Measurements from ENCODE around the gene STARD3.
A peak's percentile ranks its signal among the peaks of the same experiment; 100 is the strongest.
"Not testable (repeated sequence)": the region's sequence is repeated elsewhere in the genome, so short reads cannot be mapped to it uniquely, and the experiment has no call there.

The STARD3 gene

DNA sequence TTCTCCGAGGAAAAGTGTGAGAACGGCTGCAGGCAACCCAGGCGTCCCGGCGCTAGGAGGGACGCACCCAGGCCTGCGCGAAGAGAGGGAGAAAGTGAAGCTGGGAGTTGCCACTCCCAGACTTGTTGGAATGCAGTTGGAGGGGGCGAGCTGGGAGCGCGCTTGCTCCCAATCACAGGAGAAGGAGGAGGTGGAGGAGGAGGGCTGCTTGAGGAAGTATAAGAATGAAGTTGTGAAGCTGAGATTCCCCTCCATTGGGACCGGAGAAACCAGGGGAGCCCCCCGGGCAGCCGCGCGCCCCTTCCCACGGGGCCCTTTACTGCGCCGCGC, 62.8 kb downstream of the STARD3 start, which contains the start of gene ERBB2:
Gene ERBB2 (plus strand): TSS at position 247 of the 330 bp plus-strand sequence. CDS start 175 bp downstream, outside the sequence.
- DNase-seq, result peak; percentile 72

DNA sequence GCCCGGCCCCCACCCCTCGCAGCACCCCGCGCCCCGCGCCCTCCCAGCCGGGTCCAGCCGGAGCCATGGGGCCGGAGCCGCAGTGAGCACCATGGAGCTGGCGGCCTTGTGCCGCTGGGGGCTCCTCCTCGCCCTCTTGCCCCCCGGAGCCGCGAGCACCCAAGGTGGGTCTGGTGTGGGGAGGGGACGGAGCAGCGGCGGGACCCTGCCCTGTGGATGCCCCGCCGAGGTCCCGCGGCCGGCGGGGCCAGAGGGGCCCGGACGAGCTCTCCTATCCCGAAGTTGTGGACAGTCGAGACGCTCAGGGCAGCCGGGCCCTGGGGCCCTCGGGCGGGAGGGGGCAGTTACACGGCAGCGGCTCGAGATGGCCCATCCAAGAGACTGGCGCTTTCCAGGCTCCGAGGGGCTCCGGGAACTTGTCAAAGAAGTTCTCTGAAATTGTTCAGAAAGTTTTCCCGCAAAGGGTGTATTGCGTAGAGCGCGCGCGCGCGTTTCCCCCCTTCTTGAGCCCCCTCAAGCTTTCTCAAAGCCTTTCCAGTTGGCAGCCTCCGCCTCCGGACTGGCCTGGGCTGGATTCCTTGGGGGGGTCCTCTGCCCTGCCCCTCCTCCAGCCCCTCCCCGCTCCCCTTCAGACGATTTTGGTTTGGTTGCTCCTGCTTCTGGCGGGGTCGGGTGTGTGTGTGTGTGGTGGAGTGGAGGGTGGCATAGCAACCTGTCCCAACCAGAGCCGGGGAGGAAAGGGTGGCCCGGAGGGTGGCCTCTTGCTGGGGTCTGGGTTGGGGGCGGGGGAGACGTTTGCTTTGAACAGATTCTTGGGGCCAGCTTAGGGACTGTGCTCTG, 63.4 kb downstream of the STARD3 start:
- DNase-seq, result peak; percentile 3

DNA sequence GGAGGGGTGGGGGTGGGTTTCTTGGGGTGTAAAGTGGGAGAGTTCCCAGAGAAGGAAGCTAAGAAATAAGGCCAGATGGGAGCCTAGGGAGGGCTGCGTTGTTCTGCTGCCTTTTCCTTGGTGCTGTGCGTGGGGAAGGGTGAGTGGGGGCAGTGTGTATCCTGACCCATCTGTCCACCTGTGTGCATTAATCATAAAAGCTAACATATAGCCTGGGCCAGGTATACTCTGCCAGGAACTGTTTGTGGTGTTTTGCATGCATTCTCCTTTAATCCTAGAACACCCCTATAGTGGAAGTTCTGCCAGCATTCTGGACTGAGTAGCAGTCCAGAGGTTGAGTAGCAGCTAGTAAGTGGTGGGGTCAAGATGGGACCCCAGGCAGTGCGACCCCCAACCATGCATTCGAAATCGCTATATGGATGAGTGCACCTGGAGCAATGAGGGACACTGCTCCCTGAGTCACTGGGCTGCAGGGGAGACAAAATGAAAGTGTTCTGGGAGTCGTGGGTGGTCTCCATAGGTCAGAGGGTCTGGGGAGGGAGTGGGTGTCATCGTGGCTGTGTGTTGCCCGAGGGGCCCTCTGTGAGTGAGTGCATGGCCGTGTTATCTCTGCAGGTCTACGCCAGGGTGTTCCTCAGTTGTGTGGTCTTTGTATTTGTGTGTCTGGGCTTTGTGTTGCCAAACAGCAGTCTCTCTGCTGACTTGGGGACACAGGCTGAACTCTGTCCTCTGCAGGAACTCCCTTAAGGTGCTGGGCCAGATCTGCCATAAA, 64.3 kb downstream of the STARD3 start:
- DNase-seq, result no peak

DNA sequence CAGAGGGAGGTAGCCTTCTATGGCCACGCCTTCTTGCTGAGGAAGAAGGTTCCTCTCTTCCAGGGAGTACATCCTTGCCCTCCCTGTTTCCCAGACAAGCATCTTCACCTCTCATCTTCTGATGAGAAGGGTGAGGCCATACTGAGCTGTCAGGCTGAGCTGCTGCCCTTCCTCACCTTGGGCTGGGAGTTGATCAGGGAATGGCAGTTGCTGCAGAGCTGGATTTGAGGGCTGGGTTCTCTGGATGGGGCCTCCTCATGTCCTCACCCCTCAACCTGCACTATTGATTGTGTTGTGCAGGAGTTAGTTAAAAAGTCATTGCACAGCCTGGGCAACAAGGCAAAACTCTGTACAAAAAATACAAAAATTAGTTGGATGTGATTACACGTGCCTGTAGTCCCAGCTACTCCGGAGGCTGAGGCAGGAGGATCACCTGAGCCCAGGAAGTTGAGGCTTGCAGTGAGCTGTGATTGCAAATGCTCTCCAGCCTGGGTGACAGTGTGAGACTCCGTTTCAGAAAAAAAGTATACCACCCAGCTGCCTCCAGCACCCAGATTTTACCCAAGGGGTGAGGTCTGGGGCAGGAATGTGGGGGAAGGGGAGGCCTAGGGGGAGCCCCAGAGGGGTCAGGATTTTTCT, 65.0 kb downstream of the STARD3 start:
- DNase-seq, result no peak

DNA sequence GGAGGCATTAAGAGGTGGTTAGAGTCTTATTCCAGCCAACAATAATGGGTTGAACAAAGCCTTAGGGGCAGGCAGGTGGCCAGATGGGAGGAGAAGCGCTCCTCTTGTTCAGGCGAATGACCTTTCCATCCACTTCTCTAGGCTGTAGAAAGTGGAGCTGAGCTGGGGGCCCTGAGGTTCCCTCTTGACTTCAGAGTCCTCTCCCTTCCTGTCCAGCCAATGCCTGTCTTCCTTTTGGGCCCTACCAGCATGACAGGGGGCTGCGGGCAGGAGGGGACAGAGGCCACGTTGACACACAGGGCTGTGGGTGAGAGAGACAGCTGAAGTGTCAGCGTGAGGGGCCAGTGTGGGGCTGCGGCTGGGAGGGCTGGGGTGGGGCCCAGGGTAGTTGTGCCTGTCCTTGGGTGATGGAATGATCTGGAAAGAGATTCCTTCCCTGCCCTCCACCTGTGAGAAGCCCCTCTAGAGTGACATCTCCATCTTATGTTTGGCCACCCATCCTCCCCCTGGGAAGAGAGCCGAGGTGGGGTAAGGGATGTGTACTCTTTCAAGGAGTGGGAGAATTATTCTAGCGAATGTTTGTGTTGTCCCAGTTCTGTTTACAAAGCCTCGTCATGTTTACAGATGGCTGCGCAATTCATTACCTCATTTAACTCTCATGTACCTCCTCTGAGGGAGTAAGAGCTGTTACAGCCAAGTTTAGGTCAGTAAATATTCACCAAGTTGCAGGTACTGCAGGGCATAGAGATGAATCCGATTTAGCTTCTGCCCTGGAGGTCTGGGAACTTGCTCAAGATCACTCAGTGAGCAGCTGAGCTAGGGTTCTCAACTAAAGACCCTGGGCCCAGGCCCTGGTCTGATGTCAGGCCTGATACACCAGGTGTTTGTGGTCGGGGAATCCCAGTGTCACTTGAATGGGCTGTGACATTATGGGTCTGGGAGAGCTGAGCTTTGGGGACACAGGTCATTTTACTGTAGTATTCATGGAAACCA, 66.3 kb downstream of the STARD3 start:
- no peak for DNase-seq

DNA sequence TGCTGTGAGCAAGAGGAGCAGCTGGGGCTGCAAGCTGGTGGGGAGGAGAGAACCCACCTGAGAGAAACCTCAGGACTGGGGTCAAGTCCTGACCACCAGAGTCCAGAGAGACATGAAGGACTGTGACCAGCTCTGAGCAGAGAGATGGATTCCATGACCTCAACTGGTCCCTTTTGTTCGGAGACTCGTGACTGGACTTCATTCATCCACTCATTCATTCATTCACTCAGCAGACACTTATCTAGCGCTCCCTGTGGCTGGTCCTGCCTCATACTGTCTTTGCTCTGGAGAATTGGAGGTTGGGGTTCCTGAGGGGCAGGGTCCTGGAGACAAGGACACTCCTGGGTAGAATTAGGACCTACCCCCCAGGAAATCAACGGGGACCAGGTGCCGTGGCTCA, 67.0 kb downstream of the STARD3 start:
- DNase-seq, result no peak

DNA sequence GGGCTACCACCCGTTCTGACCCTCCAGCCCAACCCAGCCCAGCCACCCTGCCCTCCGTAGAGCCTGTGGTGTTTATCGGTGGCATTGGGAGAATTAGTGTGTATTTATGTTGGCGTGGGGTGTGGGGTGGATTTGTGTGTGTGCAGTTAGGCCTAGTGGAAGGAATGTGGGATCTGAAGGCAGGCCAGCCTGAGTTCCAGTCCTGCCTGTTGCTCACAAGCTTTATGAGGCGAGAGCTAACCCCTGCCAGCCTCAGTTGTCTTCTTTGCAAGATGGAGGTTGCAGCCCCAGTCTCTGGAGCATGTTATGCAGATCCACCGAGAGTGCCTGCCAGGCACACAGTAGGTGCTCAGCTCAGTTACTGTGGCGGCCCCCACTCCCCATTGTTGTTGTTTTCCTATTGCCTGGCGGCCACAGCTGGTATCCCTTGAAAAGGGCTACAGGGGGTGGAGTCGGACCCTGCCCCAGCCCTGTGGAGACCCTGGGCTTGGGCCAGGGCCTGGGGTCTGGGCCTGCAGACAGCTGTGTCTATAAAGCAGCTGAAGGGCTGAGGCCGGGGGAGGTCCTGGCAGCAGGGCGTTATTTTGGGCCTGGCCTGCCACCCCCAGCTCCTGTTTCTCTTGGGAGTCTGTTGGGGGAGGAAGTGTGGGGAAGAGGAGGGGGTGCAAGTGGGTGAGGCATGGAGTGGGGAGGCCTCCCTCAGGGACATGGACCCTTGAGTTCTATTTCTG, 68.0 kb downstream of the STARD3 start:
- DNase-seq, result peak; percentile 17

DNA sequence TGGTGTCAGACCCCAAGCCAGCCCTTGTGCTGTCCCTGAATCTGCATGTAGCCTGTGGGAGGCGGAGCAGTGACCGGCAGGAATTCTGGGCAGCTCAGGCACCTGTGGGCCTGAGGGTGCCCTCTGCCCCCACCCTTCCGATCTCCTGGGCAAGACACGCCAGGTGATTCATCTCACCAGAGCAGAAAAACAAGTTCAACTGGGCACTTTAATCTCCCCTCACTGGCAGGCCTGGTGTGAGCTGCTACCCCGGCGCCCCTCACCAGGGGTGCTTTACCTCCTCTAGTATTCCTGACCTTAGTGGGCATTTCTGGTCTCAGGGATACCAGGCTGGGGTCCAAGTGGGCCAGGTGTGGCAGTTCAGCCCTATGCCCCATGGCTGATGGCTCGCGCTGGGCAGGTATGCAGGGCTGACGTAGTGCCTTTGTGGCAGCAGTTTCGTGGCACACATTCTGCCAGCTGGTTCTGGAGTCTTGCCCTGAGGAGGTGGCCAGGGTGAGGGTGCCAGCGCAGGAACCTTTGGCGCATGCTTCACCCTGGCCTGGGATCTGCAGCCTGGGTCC, 68.9 kb downstream of the STARD3 start:
- no peak for DNase-seq

DNA sequence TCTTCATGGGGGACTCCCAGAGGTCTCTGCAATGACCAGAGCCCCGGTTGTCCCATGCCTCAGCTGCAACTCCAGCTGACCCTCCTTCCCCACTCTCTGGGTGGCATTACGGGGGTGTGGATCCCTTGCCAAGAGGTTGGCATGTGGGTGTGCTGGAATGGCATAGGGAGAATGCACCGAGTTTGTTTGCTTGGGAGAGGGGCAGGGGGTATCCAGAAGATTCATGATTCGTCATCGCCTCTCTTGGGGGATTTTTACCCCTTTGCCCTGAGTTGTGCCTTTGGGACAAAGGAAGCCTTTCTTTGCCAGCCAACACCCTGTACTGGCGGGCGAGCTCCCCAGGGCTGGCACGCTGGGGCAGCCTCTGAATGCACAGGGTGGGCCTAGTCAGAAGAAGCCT, 69.4 kb downstream of the STARD3 start:
- DNase-seq, result no peak

DNA sequence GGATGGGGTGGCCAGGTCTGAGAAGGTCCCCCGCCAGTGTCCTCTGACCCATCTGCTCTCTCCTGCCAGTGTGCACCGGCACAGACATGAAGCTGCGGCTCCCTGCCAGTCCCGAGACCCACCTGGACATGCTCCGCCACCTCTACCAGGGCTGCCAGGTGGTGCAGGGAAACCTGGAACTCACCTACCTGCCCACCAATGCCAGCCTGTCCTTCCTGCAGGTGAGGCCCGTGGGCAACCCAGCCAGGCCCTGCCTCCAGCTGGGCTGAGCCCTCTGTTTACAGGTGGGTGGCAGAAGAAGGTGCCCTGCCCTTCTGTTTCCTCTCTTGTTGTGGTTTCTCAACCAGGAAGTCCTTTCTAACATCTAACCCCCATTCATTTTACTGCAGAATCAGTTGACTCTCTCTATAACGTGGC, 70.0 kb downstream of the STARD3 start:
- no peak for DNase-seq

DNA sequence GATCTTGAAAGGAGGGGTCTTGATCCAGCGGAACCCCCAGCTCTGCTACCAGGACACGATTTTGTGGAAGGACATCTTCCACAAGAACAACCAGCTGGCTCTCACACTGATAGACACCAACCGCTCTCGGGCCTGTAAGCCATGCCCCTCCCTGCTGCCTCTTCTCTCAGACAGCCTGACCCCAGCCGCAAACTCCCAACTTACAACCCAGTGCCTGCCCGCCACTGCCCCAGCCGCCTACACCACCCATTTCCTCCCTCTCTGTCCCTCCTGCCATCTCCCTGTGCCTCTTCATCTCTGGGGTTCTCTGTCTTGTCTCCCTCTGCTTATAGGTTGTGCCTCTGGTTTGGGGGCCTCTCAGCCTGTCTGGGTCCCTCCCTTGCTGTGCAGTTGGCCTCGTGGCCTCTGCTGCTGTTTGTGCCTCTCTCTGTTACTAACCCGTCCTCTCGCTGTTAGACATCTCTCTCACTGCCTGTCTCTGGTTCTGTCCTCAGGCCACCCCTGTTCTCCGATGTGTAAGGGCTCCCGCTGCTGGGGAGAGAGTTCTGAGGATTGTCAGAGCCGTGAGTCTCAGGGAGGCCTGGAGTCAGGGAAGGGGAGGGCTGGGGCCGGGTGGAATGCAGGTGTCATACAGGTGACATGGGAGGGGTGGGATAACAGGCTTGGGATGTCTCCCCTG, 72.5 kb downstream of the STARD3 start:
- no peak for DNase-seq

DNA sequence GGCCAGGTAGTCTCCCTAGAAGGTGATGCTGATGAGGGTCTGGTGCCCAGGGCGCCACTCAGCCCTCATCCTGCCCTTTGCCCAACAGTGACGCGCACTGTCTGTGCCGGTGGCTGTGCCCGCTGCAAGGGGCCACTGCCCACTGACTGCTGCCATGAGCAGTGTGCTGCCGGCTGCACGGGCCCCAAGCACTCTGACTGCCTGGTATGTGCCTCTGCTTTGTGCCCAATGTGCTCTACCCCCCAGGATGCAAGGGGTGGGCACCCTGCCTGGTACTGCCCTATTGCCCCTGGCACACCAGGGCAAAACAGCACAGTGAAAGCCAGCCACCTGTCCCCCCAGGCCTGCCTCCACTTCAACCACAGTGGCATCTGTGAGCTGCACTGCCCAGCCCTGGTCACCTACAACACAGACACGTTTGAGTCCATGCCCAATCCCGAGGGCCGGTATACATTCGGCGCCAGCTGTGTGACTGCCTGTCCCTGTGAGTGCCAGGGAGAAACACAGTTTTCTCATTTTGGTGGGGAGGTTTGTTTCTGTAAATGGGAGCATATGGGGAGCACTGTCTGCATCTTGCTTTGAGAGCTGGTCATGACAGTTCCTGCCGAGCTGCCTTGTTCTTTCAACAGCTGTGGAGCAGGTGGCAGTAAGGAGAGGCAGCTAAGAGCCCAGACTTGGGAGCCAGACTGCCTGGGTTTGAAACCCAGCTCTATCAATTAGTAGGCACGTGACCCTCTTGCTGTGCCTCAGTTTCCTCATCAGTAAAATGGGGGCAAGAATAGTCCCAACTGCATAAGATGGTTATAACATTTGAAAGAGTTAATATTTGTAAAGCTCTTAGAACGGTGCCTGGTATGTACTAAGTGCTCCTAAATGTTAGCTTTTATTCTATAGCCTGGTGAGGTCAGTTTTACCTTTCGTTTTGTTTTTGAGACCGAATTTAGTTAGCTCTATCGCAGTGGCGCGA, 73.3 kb downstream of the STARD3 start:
- no peak for DNase-seq

DNA sequence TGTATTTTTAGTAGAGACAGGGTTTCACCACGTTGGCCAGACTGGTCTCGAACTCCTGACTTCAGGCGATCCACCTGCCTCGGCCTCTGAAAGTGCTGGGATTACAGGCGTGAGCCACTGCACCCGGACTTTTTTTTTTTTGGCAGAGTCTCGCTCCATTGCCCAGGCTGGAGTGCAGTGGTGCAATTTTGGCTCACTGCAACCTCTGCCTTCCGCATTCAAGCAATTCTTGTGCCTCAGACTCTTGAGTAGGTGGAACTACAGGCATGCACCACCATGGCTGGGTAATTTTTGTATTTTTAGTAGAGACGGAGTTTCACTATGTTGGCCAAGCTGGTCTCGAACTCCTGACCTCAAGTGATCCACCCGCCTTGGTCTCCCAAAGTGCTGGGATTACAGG, 74.1 kb downstream of the STARD3 start:
- not testable (repeated sequence) for DNase-seq

DNA sequence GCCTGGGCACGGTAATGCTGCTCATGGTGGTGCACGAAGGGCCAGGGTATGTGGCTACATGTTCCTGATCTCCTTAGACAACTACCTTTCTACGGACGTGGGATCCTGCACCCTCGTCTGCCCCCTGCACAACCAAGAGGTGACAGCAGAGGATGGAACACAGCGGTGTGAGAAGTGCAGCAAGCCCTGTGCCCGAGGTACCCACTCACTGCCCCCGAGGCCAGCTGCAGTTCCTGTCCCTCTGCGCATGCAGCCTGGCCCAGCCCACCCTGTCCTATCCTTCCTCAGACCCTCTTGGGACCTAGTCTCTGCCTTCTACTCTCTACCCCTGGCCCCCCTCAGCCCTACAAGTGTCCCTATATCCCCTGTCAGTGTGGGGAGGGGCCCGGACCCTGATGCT, 74.9 kb downstream of the STARD3 start:
- no peak for DNase-seq

Data from HCEC 1CT (cell line).